Testis (tissue), 3 donors: Measurements from ENCODE around the gene ACSM5. TPM values are rescaled to one million over a fixed set of nuclear protein-coding genes. Genes with fewer than 3 reads are reported as not detected.

Source experiments
- DNase-seq: peaks from one replicate; pipeline ENCODE4 v3.0.0-alpha.2; 2019
- H3K27ac ChIP-seq, 2 donors: fragments of 200-600 bp; sonication (generic); one replicate each; pipeline ENCODE4 v1.5.1; 2019
- H3K27me3 ChIP-seq: fragments of 200-600 bp; sonication (generic); one replicate; pipeline ENCODE4 v1.5.1; 2019
- H3K36me3 ChIP-seq: fragments of 200-600 bp; sonication (generic); one replicate; pipeline ENCODE4 v1.5.1; 2017; ENCODE audit warnings: low read depth; ENCODE audit errors: missing control alignments
- H3K4me1 ChIP-seq: fragments of 200-600 bp; sonication (generic); one replicate; pipeline ENCODE4 v1.5.1; 2019
- H3K4me3 ChIP-seq, 2 donors: fragments of 200-600 bp; sonication (generic); one replicate each; pipeline ENCODE4 v1.5.1; 2017 to 2019
- H3K9me3 ChIP-seq: fragments of 200-600 bp; sonication (generic); one replicate; pipeline ENCODE4 v1.5.1; 2017
- POLR2A ChIP-seq: fragments of 450-650 bp; IDR thresholded peaks from one replicate; pipeline ENCODE4 v1.6.1; 2017; ENCODE audit warnings: antibody characterized with exemption, mild to moderate bottlenecking, moderate library complexity
- WGBS, 2 donors: methylation state at CpG; one replicate each; pipeline ENCODE4 v1.1.5; 2018; 5-methylcytosine and 5-hydroxymethylcytosine counted together
- intact Hi-C: fragments of 100-400 bp; cut with DNase I; formaldehyde crosslinking; loops from one replicate; pipeline ENCODE4 v1.15.1; 2023; ENCODE audit warnings: low total_unique reads
- polyA plus RNA-seq: library from polyadenylated mRNA; stranded (reverse); fragments of 350-450 nt; fragmentation: Illumina TruSeq; extraction: RNeasy Lipid Tissue Mini Kit (QIAGEN cat#74804); gene quantifications from one replicate; pipeline ENCODE4 v1.2.3, GENCODE V29; 2014; ENCODE audit warnings: low read depth, low replicate concordance; ENCODE audit not compliant: insufficient read depth
- total RNA-seq, 2 donors: library from RNA; depleted of rRNA; stranded (reverse); fragments of >200 nt; gene quantifications; one replicate each; pipeline ENCODE4 v1.2.3, GENCODE V29; 2016
- TF ChIP-seq, protein P1 (sequence below), 3 experiments: fragments of 450-650 bp in 2 of 3; fragments of 200-600 bp in 1 of 3; sonication (generic) in 1 of 3; IDR thresholded peaks; one replicate each; pipeline ENCODE4 v1.5.1; 2016 to 2019; ENCODE audit warnings: antibody characterized with exemption in 3 of 3, mild to moderate bottlenecking in 2 of 3, moderate library complexity in 1 of 3

ACSM5 gene
- total and polyA plus RNA-seq, 3 donors from 2014 or later, result 2.4 to 5.6 (median 5.3) TPM

DNA sequence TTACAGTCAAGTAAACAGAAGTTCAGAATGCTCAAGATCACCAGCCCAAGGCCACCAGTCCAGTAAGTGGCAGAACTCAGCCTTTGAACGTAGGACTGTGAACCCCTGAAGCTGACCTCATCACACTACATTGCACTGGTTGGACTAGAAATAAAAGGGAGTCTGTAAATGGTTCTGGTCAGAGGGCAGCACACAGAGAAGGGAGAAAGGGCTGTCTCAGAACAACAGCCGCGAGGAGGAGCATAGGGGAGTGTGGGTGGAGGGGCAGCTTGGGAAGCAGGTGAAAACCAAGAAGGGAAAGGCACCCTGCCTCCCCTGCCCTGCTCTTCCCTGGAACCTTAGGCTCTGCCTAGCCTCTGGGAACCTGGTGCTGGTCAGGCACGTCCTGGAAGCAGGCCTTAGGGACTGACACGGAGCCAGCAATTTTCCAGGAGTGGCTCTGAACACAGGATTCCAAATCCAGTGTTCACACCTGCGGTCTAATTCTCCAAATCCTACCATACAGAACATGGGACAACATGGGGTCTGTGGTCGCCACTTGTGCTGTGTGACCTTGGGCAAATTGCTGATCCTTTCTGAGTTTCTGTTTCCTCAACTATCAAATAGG, 11.8 kb upstream of the ACSM5 start:
- Histone ChIP-seq H3K4me3 (no peak overlapping the region), H3K36me3 (no peaks in the 10 kb centered on the region), H3K27me3 (no peaks in the 10 kb centered on the region), H3K9me3 (no peaks in the 10 kb centered on the region), H3K4me1 (peaks cover 6% of the 10 kb centered on the region), H3K27ac (no peak overlapping the region)
- TF ChIP-seq POLR2A, result no peak
- TF ChIP-seq, protein P1, sequence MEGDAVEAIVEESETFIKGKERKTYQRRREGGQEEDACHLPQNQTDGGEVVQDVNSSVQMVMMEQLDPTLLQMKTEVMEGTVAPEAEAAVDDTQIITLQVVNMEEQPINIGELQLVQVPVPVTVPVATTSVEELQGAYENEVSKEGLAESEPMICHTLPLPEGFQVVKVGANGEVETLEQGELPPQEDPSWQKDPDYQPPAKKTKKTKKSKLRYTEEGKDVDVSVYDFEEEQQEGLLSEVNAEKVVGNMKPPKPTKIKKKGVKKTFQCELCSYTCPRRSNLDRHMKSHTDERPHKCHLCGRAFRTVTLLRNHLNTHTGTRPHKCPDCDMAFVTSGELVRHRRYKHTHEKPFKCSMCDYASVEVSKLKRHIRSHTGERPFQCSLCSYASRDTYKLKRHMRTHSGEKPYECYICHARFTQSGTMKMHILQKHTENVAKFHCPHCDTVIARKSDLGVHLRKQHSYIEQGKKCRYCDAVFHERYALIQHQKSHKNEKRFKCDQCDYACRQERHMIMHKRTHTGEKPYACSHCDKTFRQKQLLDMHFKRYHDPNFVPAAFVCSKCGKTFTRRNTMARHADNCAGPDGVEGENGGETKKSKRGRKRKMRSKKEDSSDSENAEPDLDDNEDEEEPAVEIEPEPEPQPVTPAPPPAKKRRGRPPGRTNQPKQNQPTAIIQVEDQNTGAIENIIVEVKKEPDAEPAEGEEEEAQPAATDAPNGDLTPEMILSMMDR (IDR thresholded peaks at IDR 0.05), result no peak
- intact Hi-C loops, result no loop called here
- DNase-seq, result no peak
- WGBS, 2 donors, result 86 to 88% methylated on average over 7 of the region's 7 CpGs

DNA sequence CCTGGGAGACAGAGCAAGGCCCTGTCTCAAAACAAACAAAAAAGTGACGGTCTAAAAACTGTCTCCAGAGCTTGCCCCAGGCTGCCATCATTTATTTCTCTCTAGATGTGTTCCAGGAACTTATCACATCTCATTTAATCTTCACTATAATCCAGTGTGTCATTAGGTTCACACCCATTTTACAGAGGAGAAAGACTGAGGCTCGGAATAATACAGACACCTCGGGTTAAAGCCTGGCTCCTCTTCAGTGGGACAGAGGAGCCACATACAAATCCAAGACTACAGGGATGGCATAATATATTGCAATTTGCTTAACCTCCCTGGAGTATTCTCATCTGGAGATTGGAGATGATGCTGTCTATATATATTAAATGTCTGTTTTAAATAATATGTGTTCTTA, 10.7 kb upstream of the ACSM5 start:
- DNase-seq, result no peak
- TF ChIP-seq POLR2A, result no peak
- TF ChIP-seq, protein P1 (IDR thresholded peaks at IDR 0.05), result no peak
- intact Hi-C loops, result no loop called here
- peaks cover 6% of the 10 kb centered on the region for H3K4me1 ChIP-seq
- H3K27me3 ChIP-seq, result no peaks in the 10 kb centered on the region
- no peaks in the 10 kb centered on the region for H3K9me3 ChIP-seq
- no peak overlapping the region for H3K27ac ChIP-seq
- 92 to 95% methylated on average over 3 of the region's 3 CpGs for WGBS, 2 donors
- no peak overlapping the region for H3K4me3 ChIP-seq
- H3K36me3 ChIP-seq, result no peaks in the 10 kb centered on the region

DNA sequence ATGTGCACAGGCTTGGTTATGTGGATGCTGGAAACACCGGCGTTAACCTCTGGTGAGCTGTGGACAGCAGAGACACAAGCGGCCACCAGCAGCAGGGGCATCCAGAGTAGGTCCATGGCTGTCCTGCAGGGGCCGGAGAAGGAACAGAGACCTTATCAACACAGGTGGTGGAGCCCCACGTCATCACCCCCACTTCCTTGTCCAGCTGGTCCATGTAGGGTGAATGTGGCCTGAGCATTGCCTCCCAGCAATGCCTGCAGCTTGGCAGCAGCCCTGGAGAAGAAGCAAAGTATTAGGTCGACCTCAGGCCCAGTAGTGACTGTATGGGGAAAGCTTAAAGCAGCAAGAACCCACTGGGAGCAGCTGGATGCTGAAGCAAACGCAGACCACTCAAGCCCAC, 10.1 kb upstream of the ACSM5 start:
- Histone ChIP-seq H3K4me3 (no peak overlapping the region), H3K27me3 (no peaks in the 10 kb centered on the region), H3K4me1 (peaks cover under 1% of the 10 kb centered on the region), H3K9me3 (no peaks in the 10 kb centered on the region), H3K36me3 (no peaks in the 10 kb centered on the region), H3K27ac (no peak overlapping the region)
- 58 to 73% methylated on average over 4 to 7 of the region's 7 CpGs for WGBS, 2 donors
- intact Hi-C loops, result no loop called here
- DNase-seq, result no peak
- TF ChIP-seq, protein P1 (IDR thresholded peaks at IDR 0.05), result no peak
- no peak for TF ChIP-seq POLR2A

DNA sequence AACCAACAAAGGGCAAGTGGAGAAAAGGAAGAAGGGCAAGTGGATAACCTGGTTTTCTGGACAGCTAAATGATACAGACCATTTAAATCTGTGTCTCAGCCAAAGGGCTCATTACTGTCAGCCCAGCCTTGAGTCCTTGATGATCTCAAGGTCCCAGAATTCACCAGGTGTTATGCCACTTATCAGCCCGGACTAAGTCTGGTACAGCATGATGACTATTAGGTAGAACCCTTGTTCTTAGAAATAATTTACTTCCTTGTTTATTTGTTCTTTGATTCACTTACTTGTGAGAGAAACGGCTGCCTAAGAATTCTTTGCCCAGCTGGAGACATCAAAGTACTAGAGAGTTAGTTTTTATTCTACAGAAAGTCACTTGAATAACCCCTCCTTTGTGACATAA, 8.3 kb upstream of the ACSM5 start:
- Histone ChIP-seq H3K27ac (no peak overlapping the region), H3K36me3 (no peaks in the 10 kb centered on the region)
- WGBS, 2 donors, result 46 to 56% methylated on average over 2 of the region's 2 CpGs

More for the DNA sequence above, 8.3 kb upstream of the ACSM5 start:
- H3K9me3 ChIP-seq, result no peaks in the 10 kb centered on the region
- H3K4me1 ChIP-seq, result no peaks in the 10 kb centered on the region
- no peaks in the 10 kb centered on the region for H3K27me3 ChIP-seq
- no peak overlapping the region for H3K4me3 ChIP-seq
- intact Hi-C loops, result no loop called here
- no peak for TF ChIP-seq POLR2A
- TF ChIP-seq, protein P1 (IDR thresholded peaks at IDR 0.05), result no peak
- DNase-seq, result no peak
